Measurements from ENCODE around the gene OR52E8.

OR52E8 gene
- 0 to 0.10 (median 0) reads per million in 9 experiments for total RNA-seq

DNA sequence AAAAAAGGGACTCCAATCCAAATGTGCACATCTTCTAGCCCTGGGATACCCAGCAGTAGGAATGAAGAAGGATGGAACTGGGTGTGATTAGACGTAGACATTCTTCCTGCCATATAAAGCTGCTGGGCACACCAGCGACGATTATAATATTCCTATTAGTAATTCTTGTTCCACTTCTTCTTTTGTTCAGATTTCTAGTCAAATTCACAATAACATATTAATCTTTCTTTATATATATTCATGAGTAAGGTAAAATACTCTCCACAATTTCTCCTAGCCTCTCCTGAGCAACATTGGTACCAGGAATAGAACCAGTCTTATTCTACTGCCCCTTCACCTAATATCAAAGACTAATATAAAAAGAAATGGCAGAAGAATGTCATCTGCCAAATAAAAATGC is at the start of gene OR52E8:
OR52E8 (minus strand) TSS at position 101 of the 400 bp plus-strand sequence; CDS start at position 101, 0 bp downstream.
- Mint-ChIP-seq H3K4me3 (no peak within 1 kb of the TSS), H3K9me3 (no peaks in the 10 kb centered on the region), H3K4me1 (ENCODE audit: low read depth in 2 of 2) (no peaks in the 10 kb centered on the region), H3K36me3 (ENCODE audit: insufficient read depth) (no peaks in the 10 kb centered on the region), H3K27me3 (peaks cover 30 to 31% of the 10 kb centered on the region in 2 donors), H3K27ac (no peak within 1 kb of the TSS)
- DNase-seq, result no peak
- ATAC-seq (replicated peaks), result no peak

DNA sequence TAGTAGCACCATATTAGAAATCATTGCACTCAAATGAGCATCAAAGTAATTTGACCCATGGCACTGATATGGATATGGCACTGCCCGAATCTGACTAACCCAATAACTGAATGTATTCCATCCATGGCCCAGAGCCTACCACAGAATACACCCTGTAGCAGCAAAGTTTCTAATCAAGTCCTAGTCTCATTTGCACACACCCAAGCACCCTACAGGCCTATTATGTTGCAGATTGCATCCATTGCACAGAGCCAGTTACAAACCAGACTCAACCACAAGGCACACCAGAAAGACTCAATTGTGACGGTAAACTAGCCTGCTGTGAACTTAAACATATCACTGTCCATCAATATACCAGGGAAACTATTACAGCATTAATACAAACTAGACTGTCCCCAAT is 42.0 kb upstream of the OR52E8 start:
- Mint-ChIP-seq H3K9me3 (no peaks in the 10 kb centered on the region), H3K27me3 (peaks cover 10 to 22% of the 10 kb centered on the region in 2 donors), H3K36me3 (ENCODE audit: insufficient read depth) (no peaks in the 10 kb centered on the region), H3K4me1 (ENCODE audit: low read depth in 2 of 2) (no peaks in the 10 kb centered on the region), H3K27ac (no peak overlapping the region), H3K4me3 (no peak overlapping the region)
- no peak for ATAC-seq (replicated peaks)
- DNase-seq, result no peak

DNA sequence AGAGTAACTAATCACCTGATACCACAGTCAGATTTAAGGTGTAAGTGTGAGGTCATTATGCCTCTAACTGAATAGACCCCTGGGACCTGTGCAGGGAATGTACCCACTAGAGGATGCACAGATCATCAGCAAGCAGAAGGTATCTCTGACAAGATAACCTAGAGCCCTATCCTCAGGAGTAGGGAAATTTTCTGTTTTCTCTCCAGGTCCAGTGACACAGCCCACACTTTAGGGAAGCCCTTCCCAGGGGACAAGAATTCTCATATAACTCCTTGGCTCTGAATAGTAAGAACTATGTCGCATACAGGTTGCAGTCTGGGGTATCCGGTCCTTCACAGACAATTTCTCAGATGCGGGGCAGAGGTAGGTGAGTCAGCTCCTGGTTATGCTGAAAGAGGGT is 35.4 kb upstream of the OR52E8 start, which contains the start of gene OR52E5:
OR52E5 (plus strand) TSS at position 301 of the 400 bp plus-strand sequence. CDS start 7,569 bp downstream, outside the sequence.
- DNase-seq (no peak), ATAC-seq (replicated peaks) (no peak)
- Mint-ChIP-seq H3K27ac (no peak within 1 kb of the TSS), H3K36me3 (ENCODE audit: insufficient read depth) (no peaks in the 10 kb centered on the region), H3K9me3 (no peaks in the 10 kb centered on the region), H3K4me3 (no peak within 1 kb of the TSS), H3K27me3 (peaks cover 0 to 23% of the 10 kb centered on the region in 2 donors), H3K4me1 (ENCODE audit: low read depth in 2 of 2) (no peaks in the 10 kb centered on the region)

DNA sequence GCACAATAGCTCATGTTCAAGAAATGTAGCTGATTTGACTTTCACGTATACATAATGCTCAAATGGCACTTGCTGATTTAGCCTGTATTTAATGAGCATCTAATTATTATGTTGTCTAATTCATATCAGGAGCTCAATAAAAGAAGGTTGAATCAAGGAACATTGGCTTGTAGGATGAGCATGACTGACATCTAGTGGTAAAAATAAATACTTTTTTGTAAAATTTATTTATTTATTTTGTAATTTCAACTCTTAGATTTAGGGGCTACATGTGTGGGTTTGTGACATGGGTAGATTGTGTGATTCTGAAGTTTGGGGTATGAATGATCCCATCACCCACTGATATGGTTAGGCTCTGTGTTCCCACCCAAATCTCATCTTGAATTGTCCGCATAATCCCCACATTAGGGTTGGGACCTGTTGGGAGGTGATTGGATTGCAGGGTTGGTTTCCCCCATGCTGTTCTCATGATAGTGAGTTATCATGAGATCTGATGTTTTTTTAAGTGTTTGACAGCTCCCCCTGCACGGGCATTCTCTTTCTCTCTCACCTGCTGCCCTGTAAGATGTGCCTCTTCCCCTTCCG is 33.8 kb upstream of the OR52E8 start:
- H3K27ac Mint-ChIP-seq, result no peak overlapping the region
- H3K9me3 Mint-ChIP-seq, result no peaks in the 10 kb centered on the region
- DNase-seq (no peak), ATAC-seq (replicated peaks) (no peak)
- H3K36me3 Mint-ChIP-seq (ENCODE audit: insufficient read depth), result no peaks in the 10 kb centered on the region
- peaks cover 11 to 28% of the 10 kb centered on the region in 2 donors for H3K27me3 Mint-ChIP-seq
- no peaks in the 10 kb centered on the region for H3K4me1 Mint-ChIP-seq (ENCODE audit: low read depth in 2 of 2)
- H3K4me3 Mint-ChIP-seq, result no peak overlapping the region

DNA sequence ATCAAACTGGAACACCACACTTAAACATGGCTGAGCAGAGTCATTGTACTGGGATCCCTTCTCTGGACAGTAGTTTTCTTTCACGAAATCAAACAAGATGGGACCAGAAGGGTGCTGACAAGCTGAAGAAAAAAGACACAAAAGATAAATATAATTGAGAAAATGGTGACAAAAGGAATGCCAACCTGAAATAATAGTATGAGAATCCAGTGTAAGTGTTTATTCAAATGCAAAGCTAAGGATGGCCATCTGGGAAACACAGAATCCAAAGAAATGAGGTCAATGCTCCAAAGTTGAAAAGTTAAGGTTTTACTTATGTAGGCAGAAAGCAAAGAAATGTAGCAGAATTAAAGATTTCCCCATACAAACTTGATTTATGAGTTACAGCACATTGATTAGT is 30.2 kb upstream of the OR52E8 start:
- no peak for ATAC-seq (replicated peaks)
- Mint-ChIP-seq H3K4me1 (ENCODE audit: low read depth in 2 of 2) (no peaks in the 10 kb centered on the region), H3K9me3 (no peaks in the 10 kb centered on the region), H3K4me3 (no peak overlapping the region), H3K27me3 (peaks cover 11 to 35% of the 10 kb centered on the region in 2 donors), H3K36me3 (ENCODE audit: insufficient read depth) (no peaks in the 10 kb centered on the region), H3K27ac (no peak overlapping the region)
- DNase-seq, result no peak

DNA sequence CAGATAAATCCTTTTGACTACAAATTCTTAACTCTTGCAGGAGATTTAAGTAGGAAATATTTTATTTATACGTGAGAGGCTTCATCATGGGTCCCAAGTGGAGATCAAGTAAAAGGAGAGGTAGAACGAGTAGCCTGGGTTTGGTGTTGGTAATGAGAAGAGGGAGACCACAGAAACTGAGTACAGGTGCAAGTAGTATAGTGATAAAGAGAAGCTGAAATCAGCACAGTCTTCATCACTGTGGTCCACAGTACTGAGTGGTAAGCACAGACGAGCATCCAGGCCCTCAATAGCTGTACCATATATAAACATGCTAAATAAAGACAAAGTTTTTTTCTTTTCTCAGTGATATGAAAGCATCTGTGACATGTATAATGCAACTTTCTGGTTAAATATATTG is 29.7 kb upstream of the OR52E8 start:
- no peak for ATAC-seq (replicated peaks)
- Mint-ChIP-seq H3K36me3 (ENCODE audit: insufficient read depth) (no peaks in the 10 kb centered on the region), H3K27me3 (peaks cover 11 to 35% of the 10 kb centered on the region in 2 donors), H3K4me1 (ENCODE audit: low read depth in 2 of 2) (no peaks in the 10 kb centered on the region), H3K4me3 (no peak overlapping the region), H3K27ac (no peak overlapping the region), H3K9me3 (no peaks in the 10 kb centered on the region)
- DNase-seq, result no peak

DNA sequence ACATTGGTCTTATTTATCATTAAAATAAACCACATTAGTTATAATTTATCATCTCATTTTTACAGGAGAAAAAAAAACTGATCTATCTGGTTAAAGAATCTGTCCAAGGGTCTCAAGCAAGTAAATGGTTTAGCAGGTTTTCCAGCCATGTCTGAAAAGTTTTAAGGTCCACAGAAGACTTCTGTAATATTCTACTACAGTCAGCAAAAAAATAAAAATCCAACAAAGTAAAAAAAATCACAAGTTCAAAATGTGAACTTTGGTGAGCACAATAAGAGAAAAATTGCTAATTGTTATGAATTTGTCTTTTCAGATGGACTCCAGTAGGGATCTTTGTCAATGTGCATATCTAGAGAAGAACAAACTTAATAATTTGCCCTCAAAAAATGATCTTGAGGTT is 24.3 kb upstream of the OR52E8 start:
- Mint-ChIP-seq H3K4me1 (ENCODE audit: low read depth in 2 of 2) (no peaks in the 10 kb centered on the region), H3K27ac (no peak overlapping the region), H3K9me3 (no peaks in the 10 kb centered on the region), H3K36me3 (ENCODE audit: insufficient read depth) (no peaks in the 10 kb centered on the region), H3K27me3 (peaks cover 2 to 26% of the 10 kb centered on the region in 2 donors), H3K4me3 (no peak overlapping the region)
- ATAC-seq (replicated peaks) (no peak), DNase-seq (no peak)

DNA sequence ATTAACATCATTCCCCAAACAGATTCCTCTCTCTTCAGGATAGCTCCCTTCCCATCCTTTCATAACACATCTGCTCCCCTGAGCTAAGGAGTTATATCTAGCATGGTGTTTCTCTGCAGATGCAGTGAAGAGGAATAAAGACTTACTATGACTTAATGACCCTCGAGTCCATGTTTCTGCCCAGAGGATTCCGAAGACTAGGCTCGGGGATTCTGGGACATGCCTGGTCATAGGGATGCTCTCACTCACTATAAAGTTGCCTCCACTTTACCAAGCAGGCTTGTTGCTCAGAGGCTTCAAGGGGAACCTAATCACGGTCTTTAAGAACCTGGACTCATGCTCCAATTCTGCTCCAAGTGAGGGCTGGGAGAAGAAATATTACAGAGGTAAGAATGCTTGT is 22.8 kb upstream of the OR52E8 start, which contains the start of gene OR52E4:
OR52E4 (plus strand) TSS at position 301 of the 400 bp plus-strand sequence. CDS start 3,664 bp downstream, outside the sequence.
- ATAC-seq (replicated peaks), result no peak

DNA sequence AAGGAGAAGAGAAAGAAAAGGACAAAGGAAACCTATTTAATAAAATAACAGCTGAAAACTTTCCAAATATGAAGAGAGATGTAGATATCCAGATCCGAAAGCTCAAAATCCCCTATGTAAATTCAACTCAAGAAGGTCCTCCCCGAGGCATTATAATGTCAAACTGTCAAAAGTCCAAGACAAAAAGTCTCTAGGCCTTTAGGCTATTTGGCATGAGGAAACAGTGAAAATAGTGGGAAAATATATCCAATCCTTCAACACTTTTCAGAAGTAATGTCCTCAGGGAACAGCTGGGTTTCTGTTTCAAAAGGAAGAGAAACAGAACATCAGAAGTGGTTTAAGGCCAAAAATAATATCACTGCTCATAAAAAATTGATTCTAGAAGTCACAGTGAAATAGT is 21.1 kb upstream of the OR52E8 start:
- H3K27me3 Mint-ChIP-seq, result peaks cover 6 to 12% of the 10 kb centered on the region in 2 donors
- H3K27ac Mint-ChIP-seq, result no peak overlapping the region
- no peaks in the 10 kb centered on the region for H3K9me3 Mint-ChIP-seq
- H3K4me3 Mint-ChIP-seq, result no peak overlapping the region
- no peak for ATAC-seq (replicated peaks)
- no peaks in the 10 kb centered on the region for H3K36me3 Mint-ChIP-seq (ENCODE audit: insufficient read depth)
- no peaks in the 10 kb centered on the region for H3K4me1 Mint-ChIP-seq (ENCODE audit: low read depth in 2 of 2)
- no peak for DNase-seq

More for the DNA sequence above, 22.8 kb upstream of the OR52E8 start, which contains the start of gene OR52E4:
- Mint-ChIP-seq H3K27ac (no peak within 1 kb of the TSS), H3K27me3 (peaks cover 0 to 17% of the 10 kb centered on the region in 2 donors), H3K4me3 (no peak within 1 kb of the TSS), H3K4me1 (ENCODE audit: low read depth in 2 of 2) (no peaks in the 10 kb centered on the region), H3K36me3 (ENCODE audit: insufficient read depth) (no peaks in the 10 kb centered on the region), H3K9me3 (no peaks in the 10 kb centered on the region)
- DNase-seq, result no peak

DNA sequence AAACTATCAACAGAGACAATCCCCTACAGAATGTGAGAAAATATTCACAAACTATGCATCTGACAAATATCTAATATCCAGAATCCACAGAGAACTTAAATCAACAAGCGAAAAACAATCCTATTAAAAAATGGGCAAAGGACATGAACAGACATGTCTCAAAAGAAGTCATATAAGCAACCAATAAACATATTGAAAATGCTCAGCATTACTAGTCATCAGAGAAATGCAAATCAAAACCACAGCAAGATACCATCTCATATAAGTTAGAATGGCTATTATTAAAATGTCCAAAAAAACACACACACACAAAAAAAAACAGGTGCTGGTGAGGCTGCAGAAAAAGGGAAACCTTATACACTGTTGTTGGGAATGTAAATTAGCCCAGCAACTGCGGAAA is 8.3 kb upstream of the OR52E8 start:
- Mint-ChIP-seq H3K4me1 (ENCODE audit: low read depth in 2 of 2) (no peaks in the 10 kb centered on the region), H3K9me3 (no peaks in the 10 kb centered on the region), H3K27ac (no peak overlapping the region), H3K4me3 (no peak overlapping the region), H3K36me3 (ENCODE audit: insufficient read depth) (no peaks in the 10 kb centered on the region), H3K27me3 (peaks cover 21 to 35% of the 10 kb centered on the region in 2 donors)
- DNase-seq, result no peak
- ATAC-seq (replicated peaks), result no peak

DNA sequence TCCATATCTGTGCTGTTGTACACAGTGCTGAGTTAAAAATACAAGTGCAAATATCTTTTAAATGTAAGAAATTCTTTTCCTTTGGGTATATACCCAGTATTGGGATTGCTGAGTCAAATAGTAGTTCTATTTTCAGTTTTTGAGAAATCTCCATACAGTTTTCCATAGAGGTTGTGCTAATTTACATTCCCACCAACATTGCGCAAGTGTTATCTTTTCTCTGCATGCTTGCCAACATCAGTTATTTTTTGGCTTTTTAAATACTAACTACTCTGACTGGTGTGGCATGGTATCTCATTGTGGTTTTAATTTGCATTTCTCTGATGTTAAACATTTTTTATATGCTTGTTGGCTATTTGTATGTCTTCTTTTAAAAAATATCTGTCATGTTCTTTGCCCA is 6.5 kb downstream of the OR52E8 start:
- H3K4me3 Mint-ChIP-seq, result no peak overlapping the region
- peaks cover 17 to 34% of the 10 kb centered on the region in 2 donors for H3K27me3 Mint-ChIP-seq
- no peaks in the 10 kb centered on the region for H3K9me3 Mint-ChIP-seq
- DNase-seq (no peak), ATAC-seq (replicated peaks) (no peak)
- H3K36me3 Mint-ChIP-seq (ENCODE audit: insufficient read depth), result no peaks in the 10 kb centered on the region
- no peak overlapping the region for H3K27ac Mint-ChIP-seq
- no peaks in the 10 kb centered on the region for H3K4me1 Mint-ChIP-seq (ENCODE audit: low read depth in 2 of 2)

DNA sequence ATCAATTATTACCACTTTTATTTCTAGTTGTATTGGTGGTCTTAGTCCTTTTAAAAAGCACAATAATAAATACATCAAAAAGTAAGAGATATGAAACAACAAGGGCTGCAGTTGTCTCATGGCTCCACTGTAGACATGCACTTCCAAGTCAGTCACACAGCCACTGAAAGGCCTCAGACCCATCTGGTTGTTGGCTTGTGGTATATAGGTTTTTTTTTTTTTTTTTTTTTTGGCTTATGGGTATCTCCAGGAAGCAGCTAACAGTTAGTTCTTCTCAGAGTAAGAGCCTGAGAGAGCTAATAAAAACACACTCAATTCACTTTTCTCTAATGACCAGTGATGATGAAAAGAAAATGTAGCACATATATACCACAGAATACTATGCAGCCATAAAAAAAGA is 9.8 kb downstream of the OR52E8 start:
- H3K27ac Mint-ChIP-seq, result no peak overlapping the region
- no peaks in the 10 kb centered on the region for H3K36me3 Mint-ChIP-seq (ENCODE audit: insufficient read depth)
- peaks cover 0 to 11% of the 10 kb centered on the region in 2 donors for H3K27me3 Mint-ChIP-seq
- H3K4me1 Mint-ChIP-seq (ENCODE audit: low read depth in 2 of 2), result no peaks in the 10 kb centered on the region
- no peak for ATAC-seq (replicated peaks)
- H3K9me3 Mint-ChIP-seq, result no peaks in the 10 kb centered on the region
- no peak overlapping the region for H3K4me3 Mint-ChIP-seq
- no peak for DNase-seq

DNA sequence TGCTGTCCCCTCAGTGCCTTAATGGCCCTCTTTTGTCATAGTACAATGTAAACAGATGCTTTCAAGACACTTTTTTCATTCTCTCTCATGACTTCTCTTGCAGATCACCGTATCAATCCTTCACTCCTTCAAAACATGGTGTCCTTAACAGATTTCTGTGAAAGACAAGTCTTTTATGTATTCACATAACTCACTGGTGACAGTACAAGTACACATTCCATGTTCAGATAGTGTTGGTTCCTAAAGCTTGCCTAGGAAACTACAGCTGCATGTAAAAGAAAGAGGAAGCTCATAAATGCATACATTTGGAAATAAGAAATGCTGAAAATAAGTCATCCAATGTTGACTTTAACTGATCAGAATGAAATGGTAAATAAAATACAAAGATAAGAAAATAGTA is 10.8 kb downstream of the OR52E8 start:
- no peak for DNase-seq
- no peak for ATAC-seq (replicated peaks)
- Mint-ChIP-seq H3K27me3 (peaks cover 0 to 7% of the 10 kb centered on the region in 2 donors), H3K27ac (no peak overlapping the region), H3K4me1 (ENCODE audit: low read depth in 2 of 2) (no peaks in the 10 kb centered on the region), H3K9me3 (no peaks in the 10 kb centered on the region), H3K36me3 (ENCODE audit: insufficient read depth) (no peaks in the 10 kb centered on the region), H3K4me3 (no peak overlapping the region)

DNA sequence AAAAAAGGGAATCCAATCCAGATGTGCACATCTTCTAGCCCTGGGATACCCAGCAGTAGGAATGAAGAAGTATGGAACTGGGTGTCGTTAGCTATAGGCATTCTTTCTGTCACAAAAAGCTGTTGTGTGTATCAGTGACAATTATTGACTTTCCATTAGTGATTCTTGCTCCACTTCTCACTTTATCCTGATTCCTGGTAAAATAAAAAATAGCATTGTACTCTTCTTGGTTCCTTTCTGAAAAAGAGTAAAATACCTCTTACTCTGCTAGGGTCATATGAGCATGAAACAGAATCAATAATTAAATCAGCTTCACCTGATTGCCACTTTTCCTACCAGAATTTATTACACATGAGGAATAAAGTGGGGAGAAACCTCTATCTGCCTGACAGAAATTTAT is 15.7 kb downstream of the OR52E8 start, which contains the start of gene OR52E6:
OR52E6 (minus strand) TSS at position 101 of the 400 bp plus-strand sequence; CDS start at position 101, 0 bp downstream.
- Mint-ChIP-seq H3K4me3 (no peak within 1 kb of the TSS), H3K9me3 (peaks cover 0 to 6% of the 10 kb centered on the region in 2 donors), H3K27me3 (peaks cover 35 to 38% of the 10 kb centered on the region in 2 donors), H3K4me1 (ENCODE audit: low read depth in 2 of 2) (no peaks in the 10 kb centered on the region), H3K36me3 (ENCODE audit: insufficient read depth) (no peaks in the 10 kb centered on the region), H3K27ac (no peak within 1 kb of the TSS)
- DNase-seq (no peak), ATAC-seq (replicated peaks) (no peak)
